HG03432 (cell line): ENCODE data around the gene LRRC10.

Experiments
- ATAC-seq: cut with Tn5 transposase; IDR thresholded peaks from one replicate; pipeline ENCODE4 v1.9.1; 2021; ENCODE audit warnings: mild to moderate bottlenecking, moderate library complexity; ENCODE audit not compliant: unreplicated experiment

The LRRC10 gene, protein sequence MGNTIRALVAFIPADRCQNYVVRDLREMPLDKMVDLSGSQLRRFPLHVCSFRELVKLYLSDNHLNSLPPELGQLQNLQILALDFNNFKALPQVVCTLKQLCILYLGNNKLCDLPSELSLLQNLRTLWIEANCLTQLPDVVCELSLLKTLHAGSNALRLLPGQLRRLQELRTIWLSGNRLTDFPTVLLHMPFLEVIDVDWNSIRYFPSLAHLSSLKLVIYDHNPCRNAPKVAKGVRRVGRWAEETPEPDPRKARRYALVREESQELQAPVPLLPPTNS

DNA sequence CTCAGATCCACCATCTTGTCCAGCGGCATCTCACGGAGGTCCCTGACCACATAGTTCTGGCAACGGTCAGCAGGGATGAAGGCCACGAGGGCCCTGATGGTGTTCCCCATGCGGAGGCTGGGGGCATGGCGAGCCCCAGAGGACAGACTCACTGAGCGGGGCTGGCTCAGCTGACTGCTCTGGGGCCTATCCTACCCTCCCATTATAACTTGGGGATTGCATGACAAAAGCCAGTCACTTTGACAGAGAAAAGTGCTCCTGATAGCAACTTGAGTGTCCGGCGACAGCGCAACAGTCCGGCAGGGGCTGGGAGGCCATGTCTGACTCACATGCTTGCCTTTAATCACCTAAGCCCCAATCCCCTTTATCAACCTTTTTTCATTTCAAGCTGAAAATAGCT is at the start of gene LRRC10:
Gene LRRC10 (minus strand): TSS at position 179 of the 400 bp plus-strand sequence. CDS start 69 bp downstream, at position 110.
- ATAC-seq, result no peak

DNA sequence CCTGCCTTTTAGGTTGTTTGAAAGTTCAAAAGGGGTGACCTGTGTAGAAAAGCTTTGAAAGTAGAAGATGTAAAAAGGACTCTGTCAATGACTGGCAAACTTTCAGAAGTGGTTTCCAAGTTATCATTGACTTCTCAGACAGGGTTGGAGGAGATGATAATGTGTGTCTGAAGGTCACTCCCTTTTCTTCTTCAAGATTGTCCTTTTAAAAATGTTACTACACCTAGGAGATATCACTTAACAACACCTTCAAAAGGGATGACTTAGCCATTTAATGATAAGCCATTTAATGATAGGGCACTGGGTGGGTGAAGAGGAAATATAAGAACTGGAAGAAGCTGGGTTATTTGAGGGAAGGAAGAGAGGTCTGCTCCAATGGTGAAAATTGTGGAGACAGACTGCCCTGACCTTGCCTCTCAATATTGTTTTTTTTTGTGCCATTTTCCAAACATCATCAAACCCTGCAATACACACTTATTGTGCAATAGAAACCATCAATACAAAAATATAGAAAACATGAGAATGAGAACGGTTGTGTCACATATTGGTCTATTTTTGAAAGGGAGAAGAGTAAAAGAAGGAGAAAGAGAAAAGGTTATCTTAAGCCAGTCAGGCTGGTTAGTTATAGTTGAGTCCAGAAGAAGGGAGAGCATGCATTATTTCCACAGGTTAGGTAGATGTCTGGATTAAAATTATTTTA is 49.6 kb upstream of the LRRC10 start:
- no peak for ATAC-seq

DNA sequence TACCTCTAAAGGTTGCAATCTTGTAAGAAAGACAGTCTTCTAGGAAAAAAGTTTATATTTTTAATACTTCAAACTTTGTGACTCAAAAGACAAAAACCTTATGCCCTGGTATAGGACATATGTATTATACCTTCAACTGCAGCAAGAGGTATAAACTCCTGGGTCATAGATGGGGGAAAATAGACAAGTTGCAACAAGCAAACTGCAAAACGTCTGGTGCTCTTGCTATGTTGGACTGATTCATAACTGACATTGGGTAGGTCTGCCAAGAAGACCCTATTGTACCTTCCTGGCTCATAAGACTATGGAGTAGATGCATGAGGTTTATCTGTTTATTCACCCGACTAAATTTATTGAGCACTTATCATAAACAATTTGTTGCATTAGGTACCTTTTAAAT is 47.5 kb upstream of the LRRC10 start:
- ATAC-seq, result no peak

DNA sequence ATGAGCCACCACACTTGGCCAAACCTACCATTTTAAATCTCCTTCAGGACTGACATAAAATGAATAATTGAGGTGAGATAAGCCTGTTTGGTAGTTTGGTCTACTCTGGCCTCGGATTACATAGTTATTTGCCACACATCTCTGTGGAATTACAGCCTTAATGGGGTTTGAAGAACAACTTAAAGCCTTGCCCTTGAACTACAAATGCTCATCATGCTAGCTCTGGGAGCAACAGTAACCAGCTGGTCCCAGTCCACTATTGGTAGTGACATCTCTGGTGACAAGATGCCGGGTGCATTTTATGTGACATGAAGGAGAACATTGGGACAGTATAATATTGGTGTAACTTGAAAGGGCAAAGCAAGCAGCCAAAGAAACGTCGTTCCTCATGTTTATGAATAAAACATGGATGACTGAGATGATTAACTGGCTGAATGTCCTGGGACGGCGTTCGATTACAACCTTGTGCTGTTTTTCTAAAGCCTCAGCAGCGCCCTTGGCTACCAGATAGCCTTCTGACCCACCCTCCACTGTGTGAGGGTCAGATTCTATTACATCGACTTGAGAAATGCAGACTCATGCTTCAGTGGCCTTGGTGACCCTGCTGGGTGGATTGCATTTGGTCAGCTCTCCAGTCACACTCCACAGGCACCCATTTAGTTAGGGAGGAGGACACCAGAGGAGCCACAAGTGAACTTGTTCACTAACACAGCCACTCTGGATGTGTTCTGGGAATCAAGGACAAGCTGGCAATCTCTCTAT is 46.9 kb upstream of the LRRC10 start:
- ATAC-seq, result no peak

DNA sequence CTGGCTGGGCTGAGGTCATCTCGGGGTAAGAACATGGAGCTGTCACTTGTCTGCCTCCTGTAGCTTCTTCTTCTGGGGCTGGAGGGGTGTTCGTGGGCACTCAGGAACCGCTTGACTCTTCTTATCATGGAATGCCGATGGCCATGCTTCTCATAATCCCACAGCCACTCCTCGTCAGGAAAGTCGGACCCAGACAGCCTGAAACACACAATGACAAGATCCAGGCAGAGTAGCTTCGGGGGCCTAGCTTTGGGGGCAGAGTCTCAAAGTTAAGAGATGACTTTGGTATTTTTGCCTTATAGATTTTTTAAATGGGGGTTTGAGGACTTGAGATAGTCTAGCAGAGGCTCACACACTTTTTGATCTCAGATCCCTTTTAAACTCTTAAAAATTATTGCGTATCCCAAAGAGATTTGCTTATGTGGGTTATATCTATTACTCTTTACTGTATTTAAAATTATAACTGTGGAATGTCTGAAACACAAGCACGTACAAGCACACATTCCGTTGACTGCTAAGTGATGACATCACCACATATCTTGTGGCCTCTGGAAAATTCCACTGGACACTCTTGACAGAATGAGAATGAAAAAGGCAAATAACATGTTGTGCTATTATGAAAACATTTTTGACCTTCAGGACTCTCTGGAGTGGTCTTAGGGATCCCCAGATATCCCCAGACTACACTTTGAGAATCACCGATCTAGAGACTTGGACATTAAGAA is 45.1 kb upstream of the LRRC10 start:
- no peak for ATAC-seq

DNA sequence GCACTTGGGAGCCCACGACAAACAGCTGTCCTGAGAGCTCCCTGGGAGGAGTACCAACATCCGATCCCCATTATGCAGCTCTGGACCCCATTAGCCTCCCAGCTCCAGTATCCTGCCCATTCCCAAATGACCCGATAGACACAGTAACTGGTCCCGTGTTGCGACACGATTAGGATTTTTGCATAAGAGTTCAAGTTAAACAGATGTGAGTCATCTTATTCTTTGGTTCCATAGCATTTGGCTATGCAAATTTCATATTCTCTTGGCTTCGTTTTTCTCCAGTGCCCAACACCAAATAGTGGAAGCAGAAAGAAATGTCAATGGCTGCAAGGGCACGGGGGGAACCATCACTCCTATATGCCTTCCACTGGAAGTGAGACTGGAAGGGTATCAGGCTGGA is 43.0 kb upstream of the LRRC10 start:
- ATAC-seq, result no peak

DNA sequence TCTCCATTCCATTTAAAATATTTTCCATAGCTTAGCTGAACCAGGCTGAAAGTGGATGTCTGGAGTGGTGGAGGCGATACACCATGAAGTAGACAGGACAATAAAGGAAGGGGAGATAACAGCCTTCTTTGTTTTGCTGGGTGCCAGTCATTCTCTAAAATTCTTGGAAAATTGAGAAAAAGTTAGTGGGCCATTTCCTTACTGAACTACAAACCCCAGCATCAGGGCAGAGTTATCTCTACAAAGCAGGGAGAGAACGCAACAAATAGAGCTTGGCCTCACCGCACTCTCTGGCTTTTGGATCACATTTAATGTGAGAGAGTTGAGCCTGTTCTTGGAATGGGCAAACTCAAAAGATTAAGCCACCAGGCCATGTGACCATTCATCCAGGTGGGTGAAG is 41.2 kb upstream of the LRRC10 start:
- ATAC-seq, result no peak

DNA sequence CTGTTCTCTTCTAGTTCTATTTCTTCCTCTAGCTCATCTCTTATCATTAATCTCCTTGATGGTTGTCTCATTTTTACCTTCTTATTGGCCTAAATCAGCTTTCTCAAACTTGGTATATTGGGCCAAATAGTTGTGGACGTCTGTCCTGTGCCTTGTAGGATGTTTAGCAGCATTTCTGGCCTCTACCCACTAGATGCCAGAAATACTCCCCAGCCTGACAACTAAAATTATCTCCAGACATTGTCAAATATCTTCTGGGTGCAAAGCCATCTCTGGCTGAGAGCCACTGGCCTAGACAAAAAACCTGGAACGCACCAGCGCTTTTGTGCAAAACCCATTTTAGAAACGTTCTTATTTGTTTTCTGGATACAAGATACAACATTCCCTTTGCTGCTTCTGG is 38.8 kb upstream of the LRRC10 start:
- no peak for ATAC-seq

DNA sequence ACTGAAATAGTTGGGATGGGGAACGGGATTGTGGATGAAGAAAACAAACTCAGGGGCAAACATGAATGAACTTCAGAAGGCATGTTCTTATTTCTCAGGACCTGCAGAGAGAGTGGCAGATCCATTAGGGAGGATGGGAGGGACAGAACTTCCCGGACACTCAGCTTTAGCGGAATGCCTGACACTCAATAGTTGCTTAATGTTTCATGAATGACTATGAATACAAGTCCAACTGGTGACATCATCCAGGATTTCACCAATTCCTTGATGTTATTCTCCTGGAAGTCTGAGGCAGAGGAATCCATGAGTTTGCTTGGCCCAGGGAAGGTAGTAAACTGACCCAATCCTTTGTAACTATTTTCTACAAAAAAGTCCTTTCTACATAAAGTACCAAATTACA is 37.8 kb upstream of the LRRC10 start:
- no peak for ATAC-seq

DNA sequence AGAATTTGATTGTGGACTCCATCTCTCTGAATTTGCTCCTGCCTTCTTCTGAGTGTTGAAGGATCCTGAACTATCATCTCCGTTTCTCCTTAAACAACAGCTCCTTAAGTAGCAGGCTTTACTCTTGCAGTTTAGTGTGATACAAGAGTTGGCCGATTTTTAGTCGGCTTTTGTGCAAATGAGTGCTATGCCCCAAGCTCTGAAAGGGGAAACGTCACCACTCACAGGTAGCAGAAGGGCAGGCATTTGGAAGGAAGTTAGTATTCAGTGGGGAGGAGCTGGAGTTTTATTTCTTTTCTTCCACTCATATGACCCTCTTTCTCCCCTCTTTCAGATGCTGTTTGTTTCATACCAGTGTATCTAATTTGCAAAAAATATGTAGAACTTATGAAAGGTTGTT is 36.5 kb upstream of the LRRC10 start:
- ATAC-seq, result no peak

DNA sequence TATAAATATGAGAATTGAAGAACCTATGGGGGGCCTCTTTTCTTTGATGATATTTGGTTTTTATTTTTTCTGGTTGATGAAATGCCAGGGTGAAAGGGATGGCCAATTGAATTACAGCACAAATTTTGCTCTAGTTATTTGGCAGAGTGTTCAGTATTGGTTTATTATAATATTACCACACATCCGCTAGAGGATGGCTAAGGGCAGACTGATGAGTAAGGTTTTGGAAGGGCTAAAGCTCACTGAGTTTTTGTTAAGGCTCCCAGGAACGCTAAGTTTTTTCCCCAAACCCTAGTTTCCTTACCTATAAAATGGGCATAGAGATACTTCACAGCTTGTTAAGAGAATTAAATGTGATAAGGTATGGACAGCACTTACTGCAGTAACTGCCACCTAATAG is 34.3 kb upstream of the LRRC10 start:
- no peak for ATAC-seq

DNA sequence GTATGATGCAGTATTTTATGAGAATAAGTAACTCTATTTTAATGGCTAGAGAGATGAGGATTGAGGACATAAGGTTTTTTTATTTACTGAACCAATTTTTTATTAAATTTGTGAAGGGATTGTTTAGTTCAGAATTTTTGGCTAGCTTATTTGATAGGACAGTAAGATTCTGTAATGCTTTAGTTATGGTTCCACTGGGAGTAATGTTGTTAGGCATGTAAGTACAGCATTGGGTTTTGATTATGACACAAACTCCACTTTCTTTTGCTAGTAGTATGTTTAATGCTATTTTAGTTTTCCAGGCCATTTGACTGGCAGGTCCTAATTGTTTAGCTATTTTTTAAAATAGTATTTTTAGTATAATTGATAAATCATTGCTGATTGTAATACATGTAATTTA is 33.8 kb upstream of the LRRC10 start:
- ATAC-seq, result no peak

DNA sequence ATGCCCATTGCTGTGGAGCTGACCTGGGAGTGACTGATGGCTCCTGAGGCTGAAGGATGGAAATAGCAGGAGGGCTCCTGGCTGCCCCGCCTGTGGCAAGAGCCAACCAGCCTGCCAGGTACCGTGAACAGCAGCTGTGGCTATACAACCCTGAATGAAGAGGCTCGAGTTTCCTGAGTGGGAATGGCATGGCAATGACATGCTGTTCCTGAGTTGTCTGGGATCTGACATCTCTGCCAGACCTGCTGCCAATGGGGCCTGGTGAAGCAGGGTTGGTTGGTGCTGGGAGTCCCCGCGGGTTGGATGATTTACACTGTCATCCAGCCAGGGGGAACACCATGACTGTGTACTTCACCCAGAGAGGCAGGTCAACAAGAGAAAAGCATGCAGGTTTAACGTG is 31.8 kb upstream of the LRRC10 start:
- no peak for ATAC-seq

DNA sequence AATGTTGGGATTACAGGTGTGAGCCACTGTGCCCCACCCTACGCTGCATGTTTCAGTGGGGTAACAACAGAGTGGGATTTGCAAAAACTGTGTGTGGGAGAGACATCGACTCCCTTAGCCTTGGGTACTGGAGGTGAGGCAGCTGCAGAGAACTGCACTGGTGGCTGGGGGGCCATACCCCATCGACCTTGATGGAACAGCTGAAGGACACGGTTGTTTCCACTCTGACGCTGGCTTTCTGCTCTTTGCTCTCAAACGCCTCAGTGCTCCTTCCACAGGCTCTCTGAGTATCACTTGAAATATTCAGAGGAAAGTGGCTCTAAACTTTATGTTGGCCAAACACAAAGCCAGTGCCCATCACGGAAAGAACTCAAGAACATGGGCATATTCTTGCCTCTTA is 30.8 kb upstream of the LRRC10 start:
- no peak for ATAC-seq

DNA sequence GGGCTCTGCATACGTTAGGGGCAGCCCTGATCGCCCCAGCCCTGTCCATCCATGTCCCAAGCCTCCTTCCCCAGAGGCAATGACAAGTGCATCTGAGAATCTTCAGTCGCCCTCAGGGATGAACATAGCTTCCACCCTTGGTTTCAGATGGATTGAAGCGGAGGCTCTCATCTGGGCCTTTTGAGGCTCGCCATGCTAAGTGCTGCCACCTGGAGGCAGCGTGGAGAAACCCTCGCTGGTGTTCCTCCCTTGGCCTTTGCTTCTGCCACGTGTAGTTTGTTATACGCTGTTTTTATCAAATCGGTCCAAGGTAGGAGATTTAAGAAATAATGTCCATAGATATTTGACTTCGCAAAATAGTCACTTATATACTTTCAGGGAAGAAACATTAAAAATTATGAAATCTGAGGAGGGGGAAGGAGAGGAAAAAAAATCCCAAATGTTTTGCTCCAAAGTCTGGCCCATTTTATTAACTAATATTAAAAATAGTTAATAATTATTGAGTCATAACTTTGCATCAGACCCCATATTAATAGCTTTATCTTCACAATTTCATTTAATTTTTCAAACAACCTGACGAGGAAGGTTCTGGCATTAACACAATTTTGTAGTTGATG is 28.8 kb upstream of the LRRC10 start:
- peak; percentile 87 for ATAC-seq

DNA sequence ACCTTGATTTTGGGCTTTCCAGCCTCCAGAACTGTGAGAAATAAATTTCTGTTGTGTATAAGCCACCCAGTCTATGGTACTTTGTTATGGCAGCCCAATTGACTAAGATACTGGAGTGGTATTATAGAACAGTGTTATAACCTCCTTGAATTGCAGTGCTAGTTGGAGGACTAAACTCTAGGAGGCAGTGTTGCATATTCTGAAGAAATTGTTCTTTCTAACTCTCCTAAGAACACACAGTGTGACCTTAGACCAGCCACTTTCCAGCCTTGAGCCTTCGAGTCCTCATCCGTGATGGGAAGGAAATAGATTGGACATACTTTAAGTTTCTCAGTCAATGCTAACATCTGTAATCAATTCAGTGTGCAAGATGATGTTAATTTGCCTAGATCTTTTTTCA is 22.4 kb upstream of the LRRC10 start:
- ATAC-seq, result no peak

DNA sequence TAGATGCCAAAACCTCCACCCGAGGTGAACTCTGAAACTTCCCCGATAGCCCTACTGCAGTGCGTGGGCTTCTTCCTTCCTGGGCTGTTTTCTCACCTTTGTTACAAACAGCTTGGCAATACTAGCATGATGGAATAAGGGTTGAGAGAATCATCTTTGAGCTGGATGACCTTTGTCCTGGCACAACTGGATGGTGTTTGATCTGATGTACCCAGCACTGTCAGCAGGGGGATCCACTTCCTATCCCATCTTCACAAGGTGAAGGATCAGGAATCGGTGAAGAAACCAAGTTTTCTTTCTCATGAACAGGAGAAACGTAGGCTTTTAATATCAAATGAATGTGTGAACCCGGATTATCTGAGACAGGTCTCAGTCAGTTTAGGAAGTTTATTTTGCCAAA is 19.5 kb upstream of the LRRC10 start:
- no peak for ATAC-seq

DNA sequence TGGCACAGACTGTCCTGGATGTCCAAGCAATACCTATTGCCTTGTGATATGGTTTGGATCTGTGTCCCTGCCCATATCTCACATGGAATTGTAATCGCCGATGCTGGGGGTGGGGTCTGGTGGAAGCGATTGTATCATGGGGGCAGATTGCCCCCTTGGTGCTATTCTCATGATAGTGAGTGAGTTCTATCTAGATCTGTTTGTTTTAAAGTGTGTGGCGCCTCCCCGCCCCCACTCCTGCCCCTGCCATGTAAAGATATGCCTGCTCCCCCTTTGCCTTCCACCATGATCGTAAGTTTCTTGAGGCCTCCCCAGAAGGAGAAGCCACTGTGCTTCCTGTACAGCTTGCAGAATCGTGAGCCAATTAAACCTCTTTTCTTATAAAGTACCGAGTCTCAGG is 16.8 kb upstream of the LRRC10 start:
- no peak for ATAC-seq

DNA sequence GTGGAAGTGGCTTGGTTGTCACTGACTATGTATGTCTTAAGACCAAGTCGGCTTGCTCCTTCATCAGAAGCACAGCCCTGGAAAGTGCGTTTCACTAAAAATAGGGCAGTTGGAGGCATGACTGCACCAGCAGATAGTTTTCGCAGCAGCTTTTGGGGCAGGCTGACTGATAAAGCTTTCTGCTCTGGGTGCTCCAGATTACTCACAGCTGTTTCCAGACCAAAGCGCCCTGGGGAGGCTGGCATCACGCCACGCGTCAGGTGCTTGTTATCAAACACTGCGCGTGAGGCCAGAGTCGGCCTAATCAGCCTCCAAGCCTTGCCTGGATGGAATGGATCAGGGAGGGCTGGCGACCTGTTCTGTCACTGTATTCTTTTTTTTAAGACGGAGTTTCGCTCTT is 13.3 kb upstream of the LRRC10 start:
- no peak for ATAC-seq

DNA sequence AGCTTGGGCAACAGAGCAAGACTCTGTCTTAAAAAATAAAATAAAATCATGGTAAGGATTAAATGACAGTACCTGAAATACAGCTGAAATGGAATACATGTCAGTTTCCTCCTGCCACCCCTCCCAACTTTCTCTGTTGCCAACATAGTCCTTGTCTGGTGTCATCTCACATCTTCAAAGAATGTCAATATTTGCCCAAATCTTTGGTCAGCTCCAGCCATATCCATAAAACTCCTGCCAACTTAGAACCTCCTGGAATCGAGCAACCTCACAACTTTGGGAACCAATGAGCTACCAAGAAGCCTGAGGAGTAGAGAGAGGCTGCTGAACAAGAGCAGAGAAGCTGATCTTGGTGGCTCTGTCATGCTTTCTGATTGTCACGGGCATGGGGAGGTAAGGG is 10.8 kb upstream of the LRRC10 start:
- ATAC-seq, result no peak

DNA sequence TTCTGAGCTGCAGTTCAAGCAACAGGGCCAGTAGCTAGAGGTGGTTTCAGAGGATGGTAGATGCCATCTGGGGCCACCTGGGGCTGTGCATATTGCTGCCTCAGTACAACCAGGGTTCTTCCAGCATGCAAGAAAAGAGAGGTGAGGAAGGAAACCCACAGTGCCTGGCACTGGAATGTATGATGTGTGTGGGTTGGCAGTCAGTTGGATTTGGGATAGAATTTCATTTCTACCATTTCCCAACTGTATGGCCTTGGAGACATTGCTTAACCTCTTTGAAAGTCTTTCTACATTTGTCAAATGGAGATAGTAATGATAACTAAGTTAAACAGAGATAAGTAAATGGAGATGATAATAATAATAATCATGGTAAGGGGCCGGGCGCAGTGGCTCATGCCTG is 10.2 kb upstream of the LRRC10 start:
- no peak for ATAC-seq
